ENCODE data around the gene GNG13. TPM values are rescaled to one million over a fixed set of nuclear protein-coding genes. Genes with fewer than 3 reads are reported as not detected.

Gene GNG13
- total and polyA plus RNA-seq, 2 donors (not counting 3 experiments of a cell fraction or from before 2014, with no cell fraction given) = not detected

DNA sequence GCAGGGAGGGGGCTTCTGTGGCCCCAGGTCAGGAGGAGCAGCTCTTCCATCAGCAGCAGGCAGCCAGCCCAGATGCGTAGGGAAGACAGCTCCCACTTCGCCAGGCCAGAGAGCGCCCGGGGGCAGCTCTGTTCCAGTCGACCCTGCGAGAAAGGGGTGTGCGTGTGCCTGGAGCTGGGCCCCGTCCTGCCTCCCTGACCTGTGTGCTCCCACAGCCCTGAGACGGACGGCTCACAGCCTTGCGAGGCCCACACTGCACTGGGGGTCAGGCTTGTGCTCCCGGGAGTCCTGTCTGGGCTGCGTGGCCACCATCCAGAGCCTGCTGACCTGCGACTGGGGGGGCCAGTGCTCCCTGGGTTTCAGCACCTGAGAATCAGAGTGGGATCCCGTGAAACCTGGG lies 40.5 kb downstream of the GNG13 start:
- dilution Hi-C loops (cut with MboI; ENCODE audit: extremely low pct_ligation_motif_present, low sequenced_read_pairs) = no loop called here
- no peaks in the 10 kb centered on the region for H3K36me3 ChIP-seq (ENCODE audit: control insufficient read depth in 2 of 2, extremely low read depth in 1 of 2, insufficient read depth in 2 of 2, low read length in 2 of 2)
- no TSS peak for BruUV-seq (replicated peaks)
- DNase-seq (ENCODE audit: low read depth, low spot score) (no peak), FAIRE-seq (no peak)
- intact Hi-C loops (cut with micrococcal nuclease) = no loop called here
- H3K27me3 ChIP-seq (ENCODE audit: control insufficient read depth in 2 of 2, insufficient read depth in 2 of 2, low read length in 2 of 2) = peaks cover 0 to 1% of the 10 kb centered on the region in 2 experiments
- ChIA-PET POLR2A (no interaction called here), CTCF (interaction anchor here (0.8 to 1.0 kb wide), 2 partner anchors 11 to 297 kb away, joined by 4 read pairs; no protein-coding TSS in a partner anchor)
- H3K9me1 ChIP-seq (replicated peaks; ENCODE audit: control insufficient read depth, extremely low read depth, insufficient read depth, low read length) = no peaks in the 10 kb centered on the region
- H3K4me2 ChIP-seq (ENCODE audit: insufficient read depth, low read length) = no peak overlapping the region
- no peak overlapping the region for H3K4me3 ChIP-seq (replicated peaks in 1 of 3; ENCODE audit: insufficient read depth in 1 of 3, low read depth in 1 of 3, low read length in 3 of 3)
- no peak overlapping the region for H2AFZ ChIP-seq (ENCODE audit: low read depth, low read length)
- no peaks in the 10 kb centered on the region for H3K79me2 ChIP-seq (ENCODE audit: control insufficient read depth, insufficient read depth, low read length)
- no peaks in the 10 kb centered on the region for H4K20me1 ChIP-seq (replicated peaks; ENCODE audit: control insufficient read depth, extremely low read depth, insufficient read depth, low read length)
- no peak overlapping the region for H3K9ac ChIP-seq (replicated peaks; ENCODE audit: extremely low read depth, insufficient read depth, low read length)
- H3K4me1 ChIP-seq (ENCODE audit: control insufficient read depth, extremely low read depth, insufficient read depth, low read length) = no peaks in the 10 kb centered on the region
- no peaks in the 10 kb centered on the region for H3K9me3 ChIP-seq (replicated peaks; ENCODE audit: control insufficient read depth, insufficient read depth, low read length)
- TF ChIP-seq JUN (IDR thresholded peaks at IDR 0.05; ENCODE audit: borderline replicate concordance, insufficient read depth, insufficient read length, low read depth) (no peak), GATA2 (IDR thresholded peaks at IDR 0.05; ENCODE audit: insufficient read depth, insufficient read length, low read depth, low read length) (no peak), POLR2A (IDR thresholded peaks at IDR 0.05; ENCODE audit: low read depth, low read length) (no peak), FOS (IDR thresholded peaks at IDR 0.05; ENCODE audit: borderline replicate concordance, insufficient read depth, low read length) (no peak), MYC (IDR thresholded peaks at IDR 0.05; ENCODE audit: low read depth, low read length) (no peak), CTCF (IDR thresholded peaks at IDR 0.05; ENCODE audit: extremely low read depth in 1 of 2, insufficient read depth in 1 of 2, low read depth in 1 of 2, low read length in 2 of 2) (no peak), EZH2 (IDR thresholded peaks at IDR 0.05; ENCODE audit: borderline replicate concordance, low read depth, low read length, severe bottlenecking) (no peak), POLR2AphosphoS5 (IDR thresholded peaks at IDR 0.05; ENCODE audit: insufficient read depth, low read depth, low read length) (no peak)
- TF ChIP-seq, protein P1, sequence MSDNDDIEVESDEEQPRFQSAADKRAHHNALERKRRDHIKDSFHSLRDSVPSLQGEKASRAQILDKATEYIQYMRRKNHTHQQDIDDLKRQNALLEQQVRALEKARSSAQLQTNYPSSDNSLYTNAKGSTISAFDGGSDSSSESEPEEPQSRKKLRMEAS (IDR thresholded peaks at IDR 0.05; ENCODE audit: insufficient read depth, insufficient read length) = no peak
- no peak overlapping the region for H3K27ac ChIP-seq (ENCODE audit: insufficient read depth, low read depth, low read length)
